ENCODE data around the gene TPRG1L.

TPRG1L gene

GRCh38 chr1:3670823-3671265, 46.0 kb downstream of the TPRG1L start:
- H3K4me3 ChIP-seq (ENCODE audit: low read depth, low read length): peak overlapping the region; percentile 75
- TF ChIP-seq CTCF (IDR thresholded peaks at IDR 0.05; ENCODE audit: insufficient read depth, low read depth, low read length, missing control alignments): no peak
- no peak for DNase-seq (ENCODE audit: low read depth)

GRCh38 chr1:3671371-3672180, 46.8 kb downstream of the TPRG1L start:
- TF ChIP-seq CTCF (IDR thresholded peaks at IDR 0.05; ENCODE audit: insufficient read depth, low read depth, low read length, missing control alignments): no peak
- peak; percentile 44 for DNase-seq (ENCODE audit: low read depth)
- H3K4me3 ChIP-seq (ENCODE audit: low read depth, low read length): peak overlapping the region; percentile 75

- DNase-seq (ENCODE audit: low read depth): peak; percentile 81
- TF ChIP-seq CTCF (IDR thresholded peaks at IDR 0.05; ENCODE audit: insufficient read depth, low read depth, low read length, missing control alignments): no peak
- peak overlapping the region; percentile 75 for H3K4me3 ChIP-seq (ENCODE audit: low read depth, low read length)
Measured at GRCh38 chr1:3672231-3672970, 47.6 kb downstream of the TPRG1L start.

GRCh38 chr1:3672971-3673361, 48.2 kb downstream of the TPRG1L start:
- DNase-seq (ENCODE audit: low read depth): no peak
- no peak for TF ChIP-seq CTCF (IDR thresholded peaks at IDR 0.05; ENCODE audit: insufficient read depth, low read depth, low read length, missing control alignments)
- peak overlapping the region; percentile 75 for H3K4me3 ChIP-seq (ENCODE audit: low read depth, low read length)

- peak; percentile 90 for DNase-seq (ENCODE audit: low read depth)
- H3K4me3 ChIP-seq (ENCODE audit: low read depth, low read length): peak overlapping the region; percentile 75
Measured at GRCh38 chr1:3673381-3674099, 48.7 kb downstream of the TPRG1L start.

More at GRCh38 chr1:3673381-3674099, 48.7 kb downstream of the TPRG1L start:
- TF ChIP-seq CTCF (IDR thresholded peaks at IDR 0.05; ENCODE audit: insufficient read depth, low read depth, low read length, missing control alignments): peak; percentile 42

All from GM12865 (cell line).